Stimulated activated CD4-positive, alpha-beta T cell treated with anti-CD3 and anti-CD28 coated beads, Interleukin-2, amount 100 ng/mL, for 4 hours (primary cell): ENCODE measurements around the gene TRO.

ENCODE experiments used
- DNase-seq: peaks from one replicate; pipeline ENCODE4 v3.0.0-alpha.2; 2020; ENCODE audit warnings: low read depth

The TRO gene

GRCh38 chrX:54964766-54965497 is 44.3 kb downstream of the TRO start:
- DNase-seq = no peak

DNA sequence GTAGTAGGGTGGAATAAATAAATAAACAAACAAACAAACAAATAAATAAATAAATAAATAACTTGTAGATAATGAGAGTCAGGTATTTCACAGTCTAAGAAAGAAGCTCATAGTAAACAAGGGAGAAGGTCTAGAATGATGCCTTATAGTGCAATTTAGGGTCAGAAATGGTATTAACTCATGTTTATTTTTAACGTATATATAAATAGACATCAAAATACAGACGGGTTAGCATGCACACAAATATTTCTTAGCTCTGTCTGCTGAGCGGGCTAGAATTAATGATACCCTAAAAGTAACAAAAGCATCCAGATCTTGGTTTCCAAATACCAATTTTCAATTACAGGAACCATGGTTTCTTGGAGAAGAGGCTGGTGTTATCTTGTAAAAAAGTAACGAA is 56.8 kb downstream of the TRO start:
- no peak for DNase-seq

- no peak for DNase-seq
These were observed 57.8 kb downstream of the TRO start for GRCh38 chrX:54978448-54978847.

- no peak for DNase-seq
These were observed 58.8 kb downstream of the TRO start for GRCh38 chrX:54979432-54979831.

DNA sequence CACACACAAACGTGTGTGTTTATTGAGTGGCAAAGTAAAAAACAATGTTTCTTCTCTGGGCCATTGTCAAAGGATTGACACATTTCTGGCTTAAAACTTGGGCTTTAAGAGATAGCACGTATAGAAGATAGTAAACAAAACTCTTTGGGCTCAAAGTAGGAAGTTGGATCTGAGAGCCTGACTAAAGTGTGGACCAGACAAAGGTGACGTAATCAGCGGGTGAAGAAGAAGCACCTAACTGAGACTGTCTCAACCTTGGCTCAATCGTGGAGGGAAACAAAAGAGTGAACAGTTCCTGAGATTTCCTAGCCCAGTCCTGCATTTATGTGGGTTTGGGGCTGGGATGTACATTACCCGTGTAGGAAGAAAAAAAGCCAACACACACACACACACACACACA is 59.7 kb downstream of the TRO start:
- no peak for DNase-seq
